Stimulated activated CD4-positive, alpha-beta T cell treated with anti-CD3 and anti-CD28 coated beads, Interleukin-4, amount 100 ng/mL, for 48 hours (primary cell): ENCODE data around the gene RALA.
"Not testable (repeated sequence)": the region's sequence is repeated elsewhere in the genome, so short reads cannot be mapped to it uniquely, and the experiment has no call there.

ENCODE experiments used
- DNase-seq, 2 donors: peaks; one replicate each; pipeline ENCODE4 v3.0.0-alpha.2; 2020; ENCODE audit warnings: low read depth in 2 of 2

RALA gene

DNA sequence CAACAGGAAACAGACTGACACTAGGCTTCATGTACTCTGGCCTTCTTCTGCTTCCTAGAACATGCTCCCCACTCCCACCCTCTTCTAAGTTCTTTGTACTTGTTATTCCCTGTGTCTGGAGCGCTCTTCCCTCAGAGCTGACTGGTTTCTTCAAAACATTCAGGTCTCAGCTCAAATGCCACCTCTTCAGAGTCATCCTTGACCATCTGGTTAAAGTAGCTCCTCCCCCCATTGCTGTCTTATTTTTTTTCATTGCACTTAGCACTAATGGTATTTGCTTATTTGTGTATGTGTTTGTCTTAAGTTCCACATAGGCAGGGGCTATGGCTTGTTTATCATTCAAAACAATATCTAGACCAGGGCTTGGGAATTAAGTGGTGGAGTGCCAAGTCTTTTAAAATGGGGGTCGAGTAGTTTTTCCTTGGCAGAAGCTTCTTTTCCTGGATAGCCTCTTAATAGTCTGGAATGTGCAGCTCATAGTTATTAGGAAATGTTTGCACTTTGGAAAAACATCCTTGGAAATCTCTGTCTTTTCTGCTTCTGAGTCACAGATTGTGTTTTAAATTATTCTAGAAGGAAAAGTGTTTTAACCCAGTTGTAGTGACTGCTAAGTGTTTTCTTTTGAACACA is 60.0 kb downstream of the RALA start:
- DNase-seq = no peak

DNA sequence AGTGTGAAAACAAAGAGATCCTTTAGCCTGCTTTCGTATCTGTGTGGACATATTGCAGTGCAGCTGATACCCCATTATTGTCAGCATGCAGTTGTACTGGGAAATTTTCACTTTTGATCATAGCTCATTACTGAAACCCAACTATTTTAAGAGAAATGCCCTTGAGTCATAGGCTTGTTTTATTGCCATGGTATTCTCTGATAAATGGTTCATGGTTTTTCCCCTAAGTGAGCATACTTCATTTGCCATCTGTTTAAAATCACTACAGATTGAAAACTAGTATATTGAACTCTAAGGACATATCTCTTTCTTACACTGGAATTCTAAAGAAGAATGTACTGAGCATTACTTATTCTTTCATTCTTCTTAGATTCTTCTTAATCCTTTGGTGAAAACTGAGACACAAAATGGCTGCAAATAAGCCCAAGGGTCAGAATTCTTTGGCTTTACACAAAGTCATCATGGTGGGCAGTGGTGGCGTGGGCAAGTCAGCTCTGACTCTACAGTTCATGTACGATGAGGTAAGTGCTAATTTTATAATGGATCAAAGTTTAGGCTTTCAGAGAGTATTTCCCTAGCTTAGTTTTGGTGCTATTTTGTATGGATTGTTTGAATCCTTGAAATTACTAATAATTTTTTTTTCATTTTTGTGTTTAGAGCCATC is 63.0 kb downstream of the RALA start:
- DNase-seq = no peak

DNA sequence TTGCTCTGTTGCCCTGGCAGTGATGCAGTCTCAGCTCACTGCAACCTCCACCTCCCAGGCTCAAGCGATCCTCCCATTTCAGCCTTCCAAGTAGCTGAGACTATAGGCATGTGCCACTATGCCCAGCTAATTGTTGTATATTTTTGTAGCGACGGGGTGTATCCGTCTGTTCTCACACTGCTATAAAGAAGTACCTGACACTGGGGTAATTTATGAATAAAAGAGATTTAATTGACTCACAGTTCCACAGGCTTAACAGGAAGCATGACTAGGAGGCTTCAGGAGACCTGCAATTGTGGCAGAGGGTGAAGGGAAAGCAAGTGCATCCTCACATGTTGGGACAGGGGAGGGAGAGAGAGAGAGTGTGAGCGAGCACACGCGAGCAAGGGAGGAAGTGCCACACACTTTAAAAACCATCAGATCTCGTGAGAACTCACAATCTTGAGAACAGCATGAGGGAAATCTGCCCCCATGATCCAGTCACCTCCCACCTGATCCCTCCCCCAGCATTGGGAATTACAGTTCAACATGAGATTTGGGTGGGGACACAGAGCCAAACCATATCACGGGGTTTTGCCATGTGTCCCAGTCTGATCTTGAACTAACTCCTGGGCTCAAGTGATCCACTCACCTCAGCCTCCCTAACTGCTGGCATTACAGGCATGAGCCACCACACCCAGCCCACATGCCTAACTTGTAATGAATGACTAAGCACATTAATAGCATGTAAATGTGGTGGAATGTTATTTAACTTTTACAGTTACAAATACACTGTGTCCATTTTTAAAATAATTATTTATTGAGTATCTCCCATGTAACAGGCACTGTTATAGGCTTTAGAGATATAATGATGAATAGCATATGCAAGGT is 65.5 kb downstream of the RALA start:
- DNase-seq = no peak

DNA sequence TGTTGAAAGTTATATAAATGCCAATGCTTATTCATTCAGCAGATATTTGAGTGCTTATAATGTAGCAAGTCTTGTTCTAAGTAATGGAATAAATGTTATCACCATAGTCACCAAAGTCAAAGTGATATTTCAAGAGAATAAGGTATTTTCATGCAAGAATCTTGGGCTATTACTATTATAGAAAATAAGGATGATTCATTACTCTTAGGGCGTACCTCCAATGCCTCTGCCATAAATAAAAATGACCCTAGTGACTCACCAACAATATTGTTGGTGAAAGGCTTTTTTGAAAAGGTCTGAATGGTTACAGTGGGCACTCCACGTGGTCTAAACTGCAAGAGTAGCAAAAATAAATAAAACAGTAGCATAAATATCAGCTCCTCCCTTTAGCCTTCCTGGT is 68.4 kb downstream of the RALA start:
- DNase-seq = no peak

DNA sequence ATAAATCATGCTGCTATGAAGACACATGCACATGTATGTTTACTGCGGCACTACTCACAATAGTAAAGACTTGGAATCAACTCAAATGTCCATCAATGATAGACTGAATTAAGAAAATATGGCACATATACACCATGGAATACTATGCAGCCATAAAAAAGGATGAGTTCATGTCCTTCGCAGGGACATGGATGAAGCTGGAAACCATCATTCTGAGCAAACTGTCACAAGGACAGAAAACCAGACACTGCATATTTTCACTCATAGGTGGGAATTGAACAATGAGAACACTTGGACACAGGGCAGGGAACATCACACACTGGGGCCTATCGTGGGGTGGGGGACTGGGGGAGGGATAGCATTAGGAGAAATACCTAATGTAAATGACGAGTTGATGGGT is 69.7 kb downstream of the RALA start:
- DNase-seq = not testable (repeated sequence)

DNA sequence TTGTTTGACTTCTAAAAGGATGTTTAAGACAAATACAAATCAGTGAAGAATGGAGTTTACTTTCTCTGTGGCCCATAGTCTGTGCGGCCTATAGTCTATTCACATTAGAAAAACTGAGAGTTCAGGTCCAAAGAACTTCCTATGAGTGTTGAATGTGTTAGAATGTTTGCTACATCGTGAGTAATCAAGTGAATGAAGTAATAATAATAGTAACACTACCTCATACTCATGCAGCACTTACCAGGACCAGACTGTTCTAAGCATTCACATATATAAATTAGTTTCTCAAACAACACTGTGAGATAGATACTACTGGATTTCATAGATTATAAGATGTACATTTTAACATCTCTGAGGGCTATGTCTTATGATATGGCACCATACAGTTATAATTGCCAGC is 70.4 kb downstream of the RALA start:
- DNase-seq = no peak

DNA sequence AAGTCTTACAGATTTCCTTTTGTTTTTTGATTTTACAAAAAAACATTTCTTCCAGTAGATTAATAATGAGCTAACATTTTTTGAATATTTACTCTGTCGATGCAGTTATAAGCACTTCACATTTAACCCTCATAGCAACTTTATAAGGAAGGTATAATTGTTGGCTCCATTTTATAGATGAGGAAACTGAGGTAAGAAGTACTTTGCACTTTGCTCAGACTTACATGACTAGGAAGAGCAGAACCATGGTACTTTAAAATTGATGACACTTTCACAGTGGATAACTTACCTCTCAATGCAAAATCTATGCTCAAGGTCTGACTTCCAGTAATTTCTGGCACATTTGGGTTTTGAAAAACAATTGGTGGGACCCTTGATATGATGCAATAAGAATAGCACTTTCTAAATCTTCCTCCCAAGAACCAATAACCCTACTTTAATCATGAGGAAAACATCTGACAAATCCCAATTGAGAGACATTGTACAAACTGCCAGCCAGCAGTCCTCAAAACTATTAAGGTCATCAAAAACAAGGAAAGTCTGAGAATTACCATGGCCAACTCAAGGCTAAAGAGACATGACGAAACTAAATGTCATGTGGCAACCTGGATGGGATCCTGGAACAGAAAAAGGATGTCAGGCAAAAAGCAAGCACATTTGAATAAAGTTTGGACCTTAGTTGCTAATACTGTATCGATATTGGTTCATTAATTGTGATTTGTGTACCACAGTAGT is 72.6 kb downstream of the RALA start:
- no peak for DNase-seq

DNA sequence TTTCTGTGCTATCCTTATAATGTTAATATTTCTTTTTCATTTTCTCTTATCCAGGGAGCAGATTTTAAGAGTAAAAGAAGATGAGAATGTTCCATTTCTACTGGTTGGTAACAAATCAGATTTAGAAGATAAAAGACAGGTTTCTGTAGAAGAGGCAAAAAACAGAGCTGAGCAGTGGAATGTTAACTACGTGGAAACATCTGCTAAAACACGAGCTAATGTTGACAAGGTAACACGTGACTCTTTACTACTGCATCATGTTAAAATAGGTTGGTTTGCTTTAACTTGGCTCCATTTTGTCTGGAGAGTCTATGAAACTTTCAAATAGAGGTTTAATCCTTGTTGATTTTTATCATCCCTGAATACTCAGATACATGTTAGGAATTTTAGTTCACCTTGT is 73.3 kb downstream of the RALA start:
- no peak for DNase-seq

DNA sequence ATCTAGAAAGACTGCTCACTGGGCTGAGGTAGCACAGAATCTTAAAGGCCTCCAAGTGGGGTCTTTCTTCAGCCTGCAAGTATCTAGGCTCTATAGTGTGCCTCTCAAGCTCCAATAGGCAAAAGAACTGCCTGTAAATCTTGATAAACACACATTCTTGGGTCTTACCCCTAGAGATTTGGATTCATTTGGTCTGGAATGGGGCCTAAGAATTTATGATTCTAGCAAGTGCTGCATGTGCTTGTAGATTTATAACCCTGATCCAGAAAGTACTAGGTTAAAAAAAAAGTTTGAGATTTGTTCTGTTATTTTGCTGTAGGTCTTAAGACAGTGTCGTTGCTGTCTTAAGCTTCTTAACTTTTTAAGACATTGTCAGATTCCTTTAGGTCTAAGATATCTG is 74.1 kb downstream of the RALA start:
- no peak for DNase-seq

DNA sequence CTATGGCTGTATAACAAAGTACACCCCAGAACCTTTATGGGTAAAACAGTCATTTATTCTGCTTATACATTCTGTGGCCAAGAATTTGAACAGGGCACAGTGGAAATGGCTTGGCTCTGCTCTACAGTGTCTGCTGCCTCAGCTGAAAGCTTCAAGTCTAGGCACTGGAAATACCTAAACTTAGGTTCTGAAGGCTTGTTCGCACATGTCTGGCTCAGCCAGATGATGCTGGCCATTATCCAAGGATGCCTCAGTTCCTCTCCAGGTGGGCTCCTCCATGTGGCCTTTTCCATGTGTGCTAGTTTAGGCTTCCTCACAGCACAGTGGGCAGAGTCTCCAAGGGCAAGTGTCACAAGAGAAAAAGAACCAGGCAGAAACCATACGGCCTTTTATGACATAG is 76.8 kb downstream of the RALA start:
- DNase-seq = no peak

DNA sequence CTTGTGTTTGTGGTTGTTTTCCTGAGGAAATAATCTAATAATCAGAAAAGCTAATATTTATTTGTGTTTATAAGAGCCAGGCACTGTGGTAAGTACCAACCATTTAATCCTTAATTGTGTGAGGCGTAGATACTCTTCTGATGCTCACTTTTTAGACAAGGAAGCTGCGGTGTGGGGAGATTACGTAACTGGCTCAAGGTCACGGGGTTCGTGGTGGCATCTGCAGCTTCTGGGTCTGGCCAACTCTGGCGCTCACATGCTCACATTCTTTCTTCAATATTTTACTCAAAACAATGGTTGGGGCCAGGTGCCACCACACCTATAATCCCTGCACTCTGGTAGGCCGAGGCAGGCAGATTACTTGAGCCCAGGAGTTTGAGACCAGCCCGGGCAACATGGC is 77.6 kb downstream of the RALA start:
- no peak for DNase-seq

DNA sequence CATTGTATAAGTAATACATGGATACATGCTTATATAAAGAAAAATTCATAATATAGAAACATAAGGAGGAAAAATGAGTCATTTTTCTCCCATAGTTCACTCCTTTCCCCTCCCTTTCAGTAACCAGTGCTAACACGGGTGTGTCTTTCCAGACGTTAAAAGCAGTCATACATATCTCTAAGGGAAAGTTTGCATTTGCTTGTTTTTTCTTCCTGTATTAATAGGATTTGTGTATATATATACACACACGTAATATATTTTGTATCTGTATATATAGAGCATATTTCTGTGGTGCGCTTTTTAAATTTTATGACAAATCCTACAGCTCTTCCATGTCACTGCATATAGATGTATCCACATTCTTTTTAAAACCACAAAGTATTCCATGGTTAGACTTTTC is 78.8 kb downstream of the RALA start:
- no peak for DNase-seq

DNA sequence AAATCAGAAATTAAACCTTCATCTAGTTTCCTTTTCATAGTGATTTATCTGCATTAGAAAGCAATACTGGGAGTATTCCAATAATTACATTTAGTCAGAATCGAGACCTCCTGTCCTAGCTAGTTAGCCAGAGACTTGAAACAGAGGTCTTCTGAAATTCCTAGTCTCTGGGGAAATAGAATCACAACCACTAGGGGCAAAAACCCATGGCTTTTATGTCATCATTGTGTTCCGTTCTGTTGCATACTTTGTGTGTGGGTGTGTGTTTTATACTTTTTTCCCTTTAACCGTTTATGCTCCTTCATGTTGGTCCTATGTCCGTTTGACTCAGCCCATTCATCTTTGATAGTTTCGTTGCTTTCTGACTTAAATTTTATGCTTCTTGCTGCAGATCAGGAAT is 79.8 kb downstream of the RALA start:
- DNase-seq = no peak

DNA sequence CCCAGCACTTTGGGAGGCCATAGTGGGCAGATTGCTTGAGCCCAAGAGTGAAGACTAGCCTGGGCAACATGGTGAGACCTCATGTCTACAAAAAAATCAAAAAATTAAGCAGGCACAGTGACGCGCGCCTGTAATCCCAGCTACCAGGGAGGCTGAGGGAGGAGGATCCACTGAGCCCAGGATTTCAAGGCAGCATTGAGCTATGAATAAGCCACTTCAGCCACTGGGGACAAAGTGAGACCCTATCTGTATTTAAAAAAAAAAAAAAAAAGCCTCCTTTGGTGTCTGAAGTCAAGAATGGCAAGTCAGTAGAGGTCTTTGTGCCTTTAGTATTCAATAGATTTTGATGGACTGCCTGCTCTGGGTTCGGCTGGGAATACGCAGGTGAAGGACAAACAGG is 85.7 kb downstream of the RALA start:
- no peak for DNase-seq

DNA sequence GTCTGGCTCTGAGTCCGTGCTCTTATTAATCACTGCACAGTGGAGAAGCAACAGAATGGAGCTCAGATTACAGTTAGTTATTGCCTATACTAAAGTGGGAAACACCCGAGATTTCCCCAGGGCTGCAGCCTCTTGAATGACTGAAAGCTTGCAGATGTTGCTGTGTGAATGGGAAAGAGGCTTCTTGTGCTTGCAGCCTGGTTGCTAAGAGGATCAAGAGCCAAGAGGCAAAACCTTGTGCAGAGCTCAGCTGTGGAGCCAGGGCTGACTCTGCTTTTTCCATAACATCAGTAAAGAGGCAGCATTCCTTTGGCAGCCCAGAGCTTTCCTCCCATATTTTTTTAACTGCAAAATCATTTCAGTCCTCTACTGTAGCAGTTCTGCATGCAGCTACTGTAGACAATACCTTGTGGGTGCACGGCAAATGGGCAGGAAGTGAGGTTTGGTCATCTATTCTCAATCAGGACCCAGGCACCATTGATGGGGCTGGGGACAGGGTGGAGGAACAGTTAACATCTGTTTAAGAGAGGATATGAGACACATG is 86.5 kb downstream of the RALA start:
- DNase-seq = no peak

DNA sequence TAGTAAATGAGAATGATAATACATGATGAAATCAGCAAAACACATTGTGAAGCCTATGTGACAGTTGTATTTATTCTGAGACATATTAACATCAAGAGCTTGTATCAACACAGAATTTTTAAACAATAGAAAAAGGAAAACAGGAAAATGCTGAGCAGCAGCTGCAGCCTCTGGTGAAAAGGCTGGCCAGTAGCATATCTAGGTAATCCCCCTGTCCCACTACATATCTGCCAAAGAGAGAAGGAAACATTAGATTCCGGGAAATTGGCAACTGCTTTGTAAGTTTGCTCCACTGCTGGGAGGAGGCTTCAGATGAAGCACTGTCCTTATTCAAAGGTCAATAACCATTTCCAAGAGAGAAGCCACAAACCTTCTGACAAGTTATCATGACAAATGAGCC is 89.4 kb downstream of the RALA start:
- no peak for DNase-seq

DNA sequence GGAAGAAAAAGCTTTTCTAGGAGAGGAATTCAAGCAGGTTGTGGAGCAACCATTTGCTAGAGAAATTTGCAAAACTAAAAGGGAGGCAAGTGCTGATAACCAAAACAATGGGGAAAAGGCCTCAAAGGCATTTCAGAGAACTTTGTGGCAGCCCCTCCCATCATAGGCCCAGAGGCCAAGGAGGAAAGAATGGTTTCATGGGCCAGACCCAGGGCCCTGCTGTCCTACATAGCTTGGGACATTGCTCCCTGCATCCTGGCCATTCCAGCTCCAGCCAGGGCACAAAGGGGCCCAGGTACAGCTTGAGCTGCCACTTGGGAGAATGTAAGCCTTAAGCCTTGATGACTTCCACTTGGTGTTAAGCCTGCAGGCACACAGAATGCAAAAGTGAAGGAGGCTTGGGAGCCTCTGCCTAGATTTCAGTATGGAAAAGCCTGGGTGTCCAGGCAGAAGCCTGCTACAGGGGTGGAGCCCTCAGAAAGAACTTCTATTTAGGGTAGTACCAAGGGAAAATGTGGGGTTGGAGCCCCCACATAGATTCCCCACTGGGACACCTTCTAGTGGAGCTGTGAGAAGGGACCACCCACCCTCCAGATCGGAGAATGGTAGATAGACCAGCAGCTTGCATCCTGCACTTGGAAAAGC is 91.2 kb downstream of the RALA start:
- no peak for DNase-seq

DNA sequence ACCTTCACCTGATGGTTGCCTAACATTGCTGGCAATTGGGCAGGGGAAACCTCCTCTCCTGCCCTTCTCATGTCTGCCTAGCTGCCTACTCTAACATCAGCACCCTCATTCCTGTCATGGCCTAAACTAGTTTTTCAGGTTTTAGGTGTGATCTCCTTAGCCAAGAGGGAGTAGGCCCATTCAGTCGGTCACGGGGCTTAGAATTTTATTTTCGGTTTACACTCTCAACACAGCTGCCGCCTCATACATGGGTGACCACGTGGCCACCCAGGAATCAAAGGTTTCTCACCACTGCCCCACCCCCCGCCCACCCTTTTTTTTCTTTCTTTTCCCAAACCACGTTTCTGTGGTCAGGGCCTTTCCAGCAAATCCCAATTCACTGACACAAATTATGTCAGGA is 97.2 kb downstream of the RALA start:
- no peak for DNase-seq

DNA sequence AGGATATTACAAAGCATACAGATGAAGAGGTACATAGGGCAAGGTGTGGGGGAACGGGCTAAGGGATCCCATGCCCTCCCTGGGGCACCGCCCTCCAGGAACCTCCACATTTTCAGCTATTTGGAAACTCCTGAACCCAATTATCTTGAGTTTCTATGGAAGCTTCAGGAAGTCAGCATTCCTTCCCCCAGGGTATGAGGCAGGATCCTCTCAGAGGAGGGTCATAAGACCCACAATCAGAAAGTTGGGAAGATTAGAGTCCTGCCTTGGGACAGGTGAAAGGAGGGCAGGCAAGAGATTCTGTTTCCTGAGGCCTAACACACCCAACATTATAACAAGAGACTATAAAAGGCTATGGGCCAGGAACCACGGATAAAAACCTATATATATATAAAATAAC is 98.0 kb downstream of the RALA start:
- DNase-seq = no peak

DNA sequence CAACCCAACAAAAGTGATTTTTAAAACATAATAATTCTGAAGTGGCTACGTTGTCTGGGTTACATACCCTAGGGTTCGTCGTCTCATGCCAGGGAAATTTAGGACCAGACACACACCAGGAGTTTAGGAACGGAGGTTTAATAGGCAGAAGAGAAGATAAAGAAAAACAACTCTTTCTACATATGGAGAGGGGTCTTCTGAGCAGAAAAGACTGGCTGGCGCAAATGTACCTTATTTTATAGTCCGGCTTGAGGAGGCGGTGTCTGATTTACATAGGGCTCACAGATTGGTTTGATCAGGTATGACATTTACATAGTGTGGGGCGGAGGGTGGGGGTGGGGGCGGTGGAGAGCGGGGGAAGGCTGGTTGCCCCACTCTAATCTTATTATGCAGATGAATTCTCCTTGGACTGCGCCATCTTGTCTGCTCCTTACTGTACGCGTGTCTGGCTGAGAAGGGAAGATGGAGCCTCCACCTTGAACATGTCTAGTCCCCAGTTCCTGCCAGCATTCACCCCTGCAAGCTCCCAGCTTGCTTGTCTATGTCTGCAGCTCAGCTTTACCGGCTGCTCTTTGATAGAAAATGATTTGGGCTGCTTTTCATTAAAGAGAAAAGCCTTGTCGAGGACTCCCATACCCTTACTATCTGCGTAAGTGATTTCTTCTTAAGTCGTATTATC is 98.7 kb downstream of the RALA start:
- DNase-seq = no peak
